ENCODE data around the gene SDK1. TPM values are rescaled to one million over a fixed set of nuclear protein-coding genes. Genes with fewer than 3 reads are reported as not detected.

The SDK1 gene
- total and polyA plus RNA-seq, 10 of the 15 experiments (the other 5 are each of a cell fraction or from before 2014, with no cell fraction given): 0.14 to 0.33 TPM; not detected in 8

DNA sequence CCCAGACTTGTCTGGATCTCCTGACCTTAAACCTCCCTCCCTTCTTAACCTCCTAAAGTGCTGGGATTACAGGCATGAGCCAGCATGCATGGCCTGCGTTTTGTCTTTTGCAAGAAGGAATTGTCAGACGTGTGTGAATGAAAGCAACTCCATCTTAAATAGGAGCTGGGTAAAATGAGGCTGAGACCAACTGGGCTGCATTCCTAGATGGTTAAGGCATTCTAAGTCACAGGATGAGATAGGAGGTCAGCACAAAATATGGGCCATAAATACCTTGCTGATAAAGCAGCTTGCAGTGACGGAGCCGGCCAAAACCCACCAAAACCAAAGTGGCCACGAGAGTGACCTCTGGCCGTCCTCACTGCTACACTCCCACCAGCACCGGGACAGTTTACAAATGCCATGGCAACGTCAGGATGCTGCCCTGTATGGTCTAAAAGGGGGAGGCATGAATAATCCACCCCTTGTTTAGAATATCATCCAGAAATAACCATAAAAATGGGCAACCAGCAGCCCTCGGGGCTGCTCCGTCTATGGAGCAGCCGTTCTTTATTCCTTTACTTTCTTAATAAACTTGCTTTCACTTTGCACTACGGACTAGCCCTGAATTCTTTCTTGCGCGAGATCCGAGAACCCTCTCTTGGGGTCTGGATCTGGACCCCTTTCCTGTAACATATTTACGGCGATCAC, 41.2 kb upstream of the SDK1 start:
- no TSS peak for BruUV-seq (replicated peaks)
- POLR2A ChIA-PET: no interaction called here
- RAD21 ChIA-PET (ENCODE audit: unreplicated experiment): no interaction called here
- no peak for ATAC-seq
- FAIRE-seq: no peak
- Histone ChIP-seq H3K4me3 (no peak overlapping the region), H3K36me3 (ENCODE audit: control insufficient read depth in 2 of 2, insufficient read depth in 2 of 2, low read length in 1 of 2) (no peaks in the 10 kb centered on the region), H3K4me2 (ENCODE audit: control insufficient read depth, insufficient read depth) (no peak overlapping the region), H3K9ac (ENCODE audit: control insufficient read depth, insufficient read depth, low read length) (no peak overlapping the region), H3K9me3 (replicated peaks; ENCODE audit: control insufficient read depth, insufficient read depth, low read length) (no peaks in the 10 kb centered on the region), H3K27ac (ENCODE audit: control insufficient read depth, insufficient read depth) (no peak overlapping the region), H3K27me3 (replicated peaks in 1 of 2; ENCODE audit: control insufficient read depth in 2 of 2, insufficient read depth in 2 of 2, low read length in 1 of 2) (no peaks in the 10 kb centered on the region), H3K4me1 (ENCODE audit: control insufficient read depth, insufficient read depth, low read length) (no peaks in the 10 kb centered on the region), H3K79me2 (ENCODE audit: control insufficient read depth, insufficient read depth, low read length) (no peaks in the 10 kb centered on the region), H4K20me1 (ENCODE audit: control insufficient read depth, insufficient read depth) (no peaks in the 10 kb centered on the region), H2AFZ (ENCODE audit: control insufficient read depth, low read depth, low read length) (no peak overlapping the region)
- SMC1A ChIA-PET (ENCODE audit: uncharacterized antibody, unreplicated experiment): no interaction called here
- in situ Hi-C loops (cut with MboI) (no loop called here), intact Hi-C loops (cut with micrococcal nuclease; ENCODE audit: unreplicated experiment) (no loop called here)
- DNase-seq (ENCODE audit: low read depth, low spot score): no peak
- CTCF ChIA-PET: interaction anchor here (1.3 kb wide), 1 partner anchor 15 kb away, joined by 4 read pairs; no protein-coding TSS in a partner anchor
- WGBS (ENCODE audit: insufficient coverage, insufficient replicate concordance, low lambda C conversion rate, missing lambda C conversion rate): 49% methylated on average over 17 of the region's 17 CpGs
- TF ChIP-seq POLR2AphosphoS2 (IDR thresholded peaks at IDR 0.05; ENCODE audit: low read depth, low read length) (no peak), CHD4 (IDR thresholded peaks at IDR 0.05) (no peak), CREB1 (IDR thresholded peaks at IDR 0.05; ENCODE audit: low read depth) (no peak), HDAC6 (IDR thresholded peaks at IDR 0.05; ENCODE audit: unreplicated experiment) (no peak), CTCF (IDR thresholded peaks at IDR 0.05 in 2 of 3, conservative IDR thresholded peaks at IDR 0.05 in 1 of 3; ENCODE audit: control insufficient read depth in 2 of 3, extremely low read depth in 1 of 3, insufficient read depth in 1 of 3, low read depth in 3 of 3, low read length in 3 of 3) (no peak), POLR2AphosphoS5 (IDR thresholded peaks at IDR 0.05; ENCODE audit: low read length) (no peak), BCL3 (IDR thresholded peaks at IDR 0.05; ENCODE audit: borderline replicate concordance, insufficient read depth, low read depth, low read length, poor library complexity, severe bottlenecking) (no peak), ZZZ3 (IDR thresholded peaks at IDR 0.05; ENCODE audit: control insufficient read depth, insufficient read length, low read depth) (no peak), STAT3 (IDR thresholded peaks at IDR 0.05; ENCODE audit: low read depth, low read length) (no peak), PAX5 (IDR thresholded peaks at IDR 0.05; ENCODE audit: borderline replicate concordance, low read depth, low read length) (no peak)
- TF ChIP-seq, protein P1, sequence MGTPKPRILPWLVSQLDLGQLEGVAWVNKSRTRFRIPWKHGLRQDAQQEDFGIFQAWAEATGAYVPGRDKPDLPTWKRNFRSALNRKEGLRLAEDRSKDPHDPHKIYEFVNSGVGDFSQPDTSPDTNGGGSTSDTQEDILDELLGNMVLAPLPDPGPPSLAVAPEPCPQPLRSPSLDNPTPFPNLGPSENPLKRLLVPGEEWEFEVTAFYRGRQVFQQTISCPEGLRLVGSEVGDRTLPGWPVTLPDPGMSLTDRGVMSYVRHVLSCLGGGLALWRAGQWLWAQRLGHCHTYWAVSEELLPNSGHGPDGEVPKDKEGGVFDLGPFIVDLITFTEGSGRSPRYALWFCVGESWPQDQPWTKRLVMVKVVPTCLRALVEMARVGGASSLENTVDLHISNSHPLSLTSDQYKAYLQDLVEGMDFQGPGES (IDR thresholded peaks at IDR 0.05): no peak
- TF ChIP-seq, protein P2, sequence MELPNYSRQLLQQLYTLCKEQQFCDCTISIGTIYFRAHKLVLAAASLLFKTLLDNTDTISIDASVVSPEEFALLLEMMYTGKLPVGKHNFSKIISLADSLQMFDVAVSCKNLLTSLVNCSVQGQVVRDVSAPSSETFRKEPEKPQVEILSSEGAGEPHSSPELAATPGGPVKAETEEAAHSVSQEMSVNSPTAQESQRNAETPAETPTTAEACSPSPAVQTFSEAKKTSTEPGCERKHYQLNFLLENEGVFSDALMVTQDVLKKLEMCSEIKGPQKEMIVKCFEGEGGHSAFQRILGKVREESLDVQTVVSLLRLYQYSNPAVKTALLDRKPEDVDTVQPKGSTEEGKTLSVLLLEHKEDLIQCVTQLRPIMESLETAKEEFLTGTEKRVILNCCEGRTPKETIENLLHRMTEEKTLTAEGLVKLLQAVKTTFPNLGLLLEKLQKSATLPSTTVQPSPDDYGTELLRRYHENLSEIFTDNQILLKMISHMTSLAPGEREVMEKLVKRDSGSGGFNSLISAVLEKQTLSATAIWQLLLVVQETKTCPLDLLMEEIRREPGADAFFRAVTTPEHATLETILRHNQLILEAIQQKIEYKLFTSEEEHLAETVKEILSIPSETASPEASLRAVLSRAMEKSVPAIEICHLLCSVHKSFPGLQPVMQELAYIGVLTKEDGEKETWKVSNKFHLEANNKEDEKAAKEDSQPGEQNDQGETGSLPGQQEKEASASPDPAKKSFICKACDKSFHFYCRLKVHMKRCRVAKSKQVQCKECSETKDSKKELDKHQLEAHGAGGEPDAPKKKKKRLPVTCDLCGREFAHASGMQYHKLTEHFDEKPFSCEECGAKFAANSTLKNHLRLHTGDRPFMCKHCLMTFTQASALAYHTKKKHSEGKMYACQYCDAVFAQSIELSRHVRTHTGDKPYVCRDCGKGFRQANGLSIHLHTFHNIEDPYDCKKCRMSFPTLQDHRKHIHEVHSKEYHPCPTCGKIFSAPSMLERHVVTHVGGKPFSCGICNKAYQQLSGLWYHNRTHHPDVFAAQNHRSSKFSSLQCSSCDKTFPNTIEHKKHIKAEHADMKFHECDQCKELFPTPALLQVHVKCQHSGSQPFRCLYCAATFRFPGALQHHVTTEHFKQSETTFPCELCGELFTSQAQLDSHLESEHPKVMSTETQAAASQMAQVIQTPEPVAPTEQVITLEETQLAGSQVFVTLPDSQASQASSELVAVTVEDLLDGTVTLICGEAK (IDR thresholded peaks at IDR 0.05; ENCODE audit: borderline replicate concordance): no peak
- TF ChIP-seq, protein P3, sequence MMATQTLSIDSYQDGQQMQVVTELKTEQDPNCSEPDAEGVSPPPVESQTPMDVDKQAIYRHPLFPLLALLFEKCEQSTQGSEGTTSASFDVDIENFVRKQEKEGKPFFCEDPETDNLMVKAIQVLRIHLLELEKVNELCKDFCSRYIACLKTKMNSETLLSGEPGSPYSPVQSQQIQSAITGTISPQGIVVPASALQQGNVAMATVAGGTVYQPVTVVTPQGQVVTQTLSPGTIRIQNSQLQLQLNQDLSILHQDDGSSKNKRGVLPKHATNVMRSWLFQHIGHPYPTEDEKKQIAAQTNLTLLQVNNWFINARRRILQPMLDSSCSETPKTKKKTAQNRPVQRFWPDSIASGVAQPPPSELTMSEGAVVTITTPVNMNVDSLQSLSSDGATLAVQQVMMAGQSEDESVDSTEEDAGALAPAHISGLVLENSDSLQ (IDR thresholded peaks at IDR 0.05): no peak

Measured in GM12878 (cell line).